Mammary epithelial cell (primary cell): ENCODE measurements around the gene CD6.

Experiments
- EZH2 ChIP-seq: IDR thresholded peaks from 2 replicates; pipeline ENCODE4 v1.6.1; 2012; ENCODE audit warnings: low read length, inconsistent platforms, borderline replicate concordance
- TF ChIP-seq, protein P1 (sequence below), 2 donors: IDR thresholded peaks in 1 of 2; conservative IDR thresholded peaks in 1 of 2; 2 replicates each; pipeline ENCODE4 v1.5.1; 2011 to 2012; ENCODE audit warnings: inconsistent platforms in 2 of 2, low read length in 2 of 2, mild to moderate bottlenecking in 2 of 2, control low read depth in 1 of 2, low read depth in 1 of 2; ENCODE audit not compliant: insufficient read depth in 1 of 2; ENCODE audit errors: extremely low read depth in 1 of 2

DNA sequence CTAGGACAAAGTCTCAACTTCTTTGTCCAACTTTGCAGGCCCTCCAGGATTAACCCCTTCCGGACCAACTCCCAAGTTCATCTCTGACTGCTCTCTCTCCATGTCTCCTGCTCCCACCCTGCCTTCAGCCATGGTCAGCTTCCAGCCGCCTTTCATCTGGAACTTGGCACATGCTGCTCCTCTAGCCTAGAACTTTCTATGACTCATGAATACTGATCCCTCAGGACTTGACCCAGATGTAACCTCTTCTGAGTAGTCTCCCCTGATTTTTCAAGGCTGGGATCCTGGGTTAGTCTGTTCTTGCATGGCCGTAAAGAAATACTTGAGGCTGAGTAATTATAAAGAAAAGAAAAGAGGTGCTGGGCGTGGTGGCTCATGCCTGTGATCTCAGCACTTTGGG lies 14.3 kb upstream of the CD6 start:
- TF ChIP-seq, protein P1, sequence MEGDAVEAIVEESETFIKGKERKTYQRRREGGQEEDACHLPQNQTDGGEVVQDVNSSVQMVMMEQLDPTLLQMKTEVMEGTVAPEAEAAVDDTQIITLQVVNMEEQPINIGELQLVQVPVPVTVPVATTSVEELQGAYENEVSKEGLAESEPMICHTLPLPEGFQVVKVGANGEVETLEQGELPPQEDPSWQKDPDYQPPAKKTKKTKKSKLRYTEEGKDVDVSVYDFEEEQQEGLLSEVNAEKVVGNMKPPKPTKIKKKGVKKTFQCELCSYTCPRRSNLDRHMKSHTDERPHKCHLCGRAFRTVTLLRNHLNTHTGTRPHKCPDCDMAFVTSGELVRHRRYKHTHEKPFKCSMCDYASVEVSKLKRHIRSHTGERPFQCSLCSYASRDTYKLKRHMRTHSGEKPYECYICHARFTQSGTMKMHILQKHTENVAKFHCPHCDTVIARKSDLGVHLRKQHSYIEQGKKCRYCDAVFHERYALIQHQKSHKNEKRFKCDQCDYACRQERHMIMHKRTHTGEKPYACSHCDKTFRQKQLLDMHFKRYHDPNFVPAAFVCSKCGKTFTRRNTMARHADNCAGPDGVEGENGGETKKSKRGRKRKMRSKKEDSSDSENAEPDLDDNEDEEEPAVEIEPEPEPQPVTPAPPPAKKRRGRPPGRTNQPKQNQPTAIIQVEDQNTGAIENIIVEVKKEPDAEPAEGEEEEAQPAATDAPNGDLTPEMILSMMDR (conservative IDR thresholded peaks at IDR 0.05 in 1 of 2, IDR thresholded peaks at IDR 0.05 in 1 of 2; ENCODE audit: extremely low read depth in 1 of 2, insufficient read depth in 1 of 2, low read depth in 1 of 2, low read length in 2 of 2) = no peak
- no peak for TF ChIP-seq EZH2
